Mucosa of gallbladder (tissue), 1 donor: Measurements from ENCODE around the gene HOXA5. TPM values are rescaled to one million over a fixed set of nuclear protein-coding genes. Genes with fewer than 3 reads are reported as not detected.

Experiments
- DNase-seq: peaks from one replicate; pipeline ENCODE4 v3.0.0-alpha.2; 2020; ENCODE audit warnings: low spot score
- total RNA-seq: library from RNA; stranded (reverse); gene quantifications from one replicate; pipeline ENCODE4 v1.2.1, GENCODE V29; 2021
- donor health status: DM: no; HTN: no; CAD: no.

Gene HOXA5
- total RNA-seq, 1 donor from 2014 or later: 0.81 TPM

DNA sequence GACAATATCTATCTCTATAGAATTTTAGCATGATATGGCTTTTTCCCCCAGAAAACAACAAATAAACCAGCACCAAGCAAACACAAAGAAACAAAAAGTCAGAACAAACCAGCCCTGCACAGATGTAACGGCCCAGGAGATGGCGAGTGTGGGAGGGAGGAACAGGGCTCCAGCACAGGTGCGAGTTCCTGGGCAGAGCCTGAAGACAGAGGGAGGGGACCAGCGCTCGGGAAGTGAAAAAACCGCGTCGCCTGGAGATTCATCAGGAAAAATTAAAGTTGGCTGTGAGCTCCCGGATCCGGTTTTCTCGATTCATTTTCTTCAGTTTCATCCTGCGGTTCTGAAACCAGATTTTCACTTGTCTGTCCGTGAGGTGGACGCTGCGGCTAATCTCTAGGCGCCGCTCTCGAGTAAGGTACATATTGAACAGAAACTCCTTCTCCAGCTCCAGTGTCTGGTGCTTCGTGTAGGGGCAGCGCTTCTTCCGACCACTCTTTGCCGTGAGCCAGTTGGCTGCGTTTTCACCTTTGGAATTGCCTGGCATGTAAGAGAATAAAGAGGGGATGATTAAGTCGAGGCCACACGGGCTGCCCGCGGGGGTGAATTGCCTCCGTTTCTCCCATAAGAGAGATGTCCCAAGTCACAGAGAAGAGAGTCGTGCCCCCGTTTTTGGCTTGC, 28.3 kb upstream of the HOXA5 start:
- DNase-seq: no peak

- no peak for DNase-seq
Observed at GRCh38 chr7:27171325-27171636, 27.8 kb upstream of the HOXA5 start.

- DNase-seq: no peak
Observed at GRCh38 chr7:27170426-27171324, 27.2 kb upstream of the HOXA5 start.

GRCh38 chr7:27169658-27170425, 26.4 kb upstream of the HOXA5 start:
- DNase-seq: no peak

- no peak for DNase-seq
Observed at GRCh38 chr7:27168265-27168947, 24.9 kb upstream of the HOXA5 start.

GRCh38 chr7:27167916-27168264, 24.4 kb upstream of the HOXA5 start:
- DNase-seq: no peak

- no peak for DNase-seq
Observed at GRCh38 chr7:27166531-27167505, 23.3 kb upstream of the HOXA5 start.

DNA sequence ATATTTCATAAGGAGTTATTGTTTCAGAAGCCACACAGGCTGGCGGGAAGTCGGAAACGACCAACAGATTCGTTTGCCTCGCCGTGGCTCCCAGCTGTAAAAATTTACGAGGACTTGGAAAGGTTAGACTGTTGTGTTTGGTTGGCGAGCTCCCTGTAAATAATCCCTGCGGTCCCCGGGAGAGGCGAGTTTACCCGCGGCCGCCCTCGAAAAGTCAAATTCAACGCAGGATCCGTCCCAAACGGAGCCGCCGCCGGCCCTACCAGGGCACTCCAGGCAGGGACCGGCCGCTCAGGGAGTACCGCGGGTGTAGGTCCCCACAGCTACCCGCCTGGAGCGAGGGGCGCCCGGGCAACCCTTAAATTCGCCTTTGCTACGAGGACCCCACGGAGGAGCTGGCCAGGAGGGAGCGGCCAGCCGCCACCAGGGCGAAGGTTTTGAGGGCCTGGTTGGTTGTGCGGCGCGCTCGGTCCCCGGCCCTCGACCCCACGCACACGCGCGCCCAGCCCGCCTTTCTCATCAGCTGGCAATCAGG, 22.6 kb upstream of the HOXA5 start:
- no peak for DNase-seq

- DNase-seq: no peak
Observed at GRCh38 chr7:27165089-27165995, 21.9 kb upstream of the HOXA5 start, which contains the start of gene HOXA9. Gene HOXA9, minus strand, starts transcription at chr7:27165537. Its CDS starts 80 bp downstream, at chr7:27165457.

GRCh38 chr7:27164367-27165088, 21.0 kb upstream of the HOXA5 start:
- no peak for DNase-seq

- DNase-seq: no peak
Observed at GRCh38 chr7:27164045-27164366, 20.5 kb upstream of the HOXA5 start.

- no peak for DNase-seq
Observed at GRCh38 chr7:27163288-27164044, 20.0 kb upstream of the HOXA5 start.

DNA sequence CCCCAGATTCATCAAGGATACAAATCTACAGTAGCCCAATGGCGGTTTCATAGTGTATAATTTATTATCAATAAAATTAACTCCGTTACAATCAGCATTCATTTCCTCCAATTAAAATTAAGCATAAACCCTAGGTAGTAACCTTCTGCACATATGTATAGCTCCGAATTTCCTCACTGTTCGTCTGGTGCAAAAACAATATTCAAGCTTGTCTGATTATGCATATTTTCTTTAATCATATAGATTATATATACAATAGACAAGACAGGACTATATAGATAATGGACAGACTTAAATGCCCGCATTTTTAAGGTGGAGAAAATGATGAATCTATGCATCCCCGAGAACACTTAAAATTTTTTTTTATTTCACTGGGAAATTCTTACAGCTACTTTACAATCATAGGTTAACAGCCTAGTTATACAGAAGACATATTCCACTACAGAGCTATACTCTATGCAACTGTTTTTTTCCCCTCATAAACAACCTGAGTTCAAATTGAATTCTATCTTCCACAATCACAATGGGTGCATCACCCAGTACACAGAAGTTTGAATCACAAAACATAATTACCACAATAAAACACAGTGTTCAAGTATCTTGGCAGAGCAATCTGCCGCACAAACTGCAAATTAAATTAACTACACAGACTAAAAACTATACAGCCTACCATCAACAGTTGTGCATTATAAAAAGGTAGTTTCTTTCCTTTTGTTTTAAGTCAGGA, 19.2 kb upstream of the HOXA5 start:
- DNase-seq: no peak

GRCh38 chr7:27161721-27162560, 18.5 kb upstream of the HOXA5 start:
- DNase-seq: no peak

DNA sequence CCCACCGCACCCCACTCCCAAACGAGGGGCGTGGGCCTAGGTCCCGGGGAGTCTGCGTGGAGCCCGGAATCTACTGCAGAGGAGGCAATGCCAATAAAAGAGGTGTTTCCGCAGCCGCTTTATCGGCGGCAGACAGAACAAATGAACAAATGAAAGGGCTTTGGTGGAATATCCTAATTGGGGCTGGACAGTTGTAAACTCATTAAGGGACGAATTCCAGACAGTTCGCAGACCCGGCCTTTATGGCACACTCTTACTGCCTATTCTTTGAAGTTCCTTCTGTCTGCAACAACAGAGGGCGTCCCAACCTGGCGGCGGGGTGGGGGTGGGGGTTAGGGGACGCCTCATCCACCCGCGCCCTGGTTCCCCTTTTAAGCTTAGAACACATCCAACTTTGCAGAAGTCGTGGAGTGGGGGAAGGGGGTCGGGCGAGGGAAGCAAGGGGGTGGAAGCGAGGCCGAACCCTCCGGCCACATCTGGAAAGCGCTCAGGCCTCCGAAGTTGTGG, 17.8 kb upstream of the HOXA5 start:
- DNase-seq: no peak

DNA sequence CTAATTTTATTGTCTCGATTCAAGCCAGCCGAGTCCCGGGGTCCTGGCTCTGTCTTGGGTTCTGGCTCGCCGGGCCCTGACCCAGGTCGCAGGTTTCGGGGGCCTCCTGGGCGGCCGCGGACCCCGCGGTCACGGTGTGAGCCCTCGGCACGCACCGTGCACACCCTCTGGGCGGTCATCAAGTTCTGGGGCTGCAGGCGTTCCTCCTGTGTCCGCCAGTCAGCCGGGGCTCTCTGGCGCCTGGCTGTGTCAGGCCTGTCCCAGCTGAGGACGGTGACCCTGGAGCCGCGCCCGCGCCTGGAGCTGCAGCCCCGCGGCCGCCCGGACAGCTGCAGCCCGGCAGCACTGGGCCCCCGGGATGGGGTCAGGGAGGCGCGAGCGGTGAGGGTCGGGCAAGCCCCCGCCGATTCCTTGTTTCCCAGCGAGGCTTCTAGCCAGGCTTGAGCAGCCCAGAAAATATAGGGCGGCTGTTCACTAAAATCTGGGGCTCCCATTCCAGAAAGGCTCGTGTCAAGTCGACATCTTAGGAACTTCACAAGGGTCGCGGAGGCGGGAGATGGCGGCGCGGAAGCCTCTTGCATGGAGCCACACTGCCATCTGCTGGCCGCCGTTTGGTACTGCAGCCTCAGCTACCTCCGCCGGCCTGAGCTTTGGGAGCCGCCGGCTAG, 17.2 kb upstream of the HOXA5 start:
- peak; percentile 72 for DNase-seq
